Psoas muscle (tissue), 8 donors: ENCODE measurements around the gene SPACA5. TPM values are rescaled to one million over a fixed set of nuclear protein-coding genes. Genes with fewer than 3 reads are reported as not detected.
"Not testable (repeated sequence)": the region's sequence is repeated elsewhere in the genome, so short reads cannot be mapped to it uniquely, and the experiment has no call there.

Experiments
- ATAC-seq, 4 donors: fragments of 200-7000 bp; cut with Tn5 transposase; one replicate each; pipeline ENCODE4 v1.9.1; 2020; ENCODE audit warnings: moderate library complexity in 3 of 4, mild to moderate bottlenecking in 2 of 4
- DNase-seq, 2 donors: peaks; one replicate each; pipeline ENCODE4 v3.0.0-alpha.2; 2020
- H3K27ac ChIP-seq: fragments of 200-600 bp; one replicate; pipeline ENCODE4 v1.8.0; 2022
- H3K27me3 ChIP-seq, 3 donors: fragments of 200-600 bp in 1 of 3; one replicate each; pipeline versions ENCODE4 v1.6.1 to v1.8.0; 2013 to 2022; ENCODE audit warnings: low read length in 2 of 3, mild to moderate bottlenecking in 2 of 3, moderate library complexity in 1 of 3; ENCODE audit not compliant: insufficient read depth in 3 of 3
- H3K36me3 ChIP-seq, 2 donors: fragments of 200-600 bp in 1 of 2; one replicate each; pipeline versions ENCODE4 v1.6.1 to v1.8.0; 2013 to 2022; ENCODE audit warnings: low read depth in 1 of 2, mild to moderate bottlenecking in 1 of 2, moderate library complexity in 1 of 2; ENCODE audit not compliant: insufficient read depth in 1 of 2
- H3K4me1 ChIP-seq: fragments of 200-600 bp; one replicate; pipeline ENCODE4 v1.8.0; 2022
- H3K4me3 ChIP-seq: fragments of 200-600 bp; one replicate; pipeline ENCODE4 v1.8.0; 2022; ENCODE audit warnings: mild to moderate bottlenecking
- H3K9me3 ChIP-seq: fragments of 200-600 bp; one replicate; pipeline ENCODE4 v1.8.0; 2022
- WGBS, 3 donors: extraction: QIAGEN DNeasy Blood & Tissue Kit; methylation state at CpG; one replicate each; pipeline versions ENCODE4 v1.1.6 to v1.1.7; 2013; 5-methylcytosine and 5-hydroxymethylcytosine counted together
- intact Hi-C, 2 donors: fragments of 100-400 bp; cut with DNase I; formaldehyde crosslinking; loops; one replicate each; pipeline versions ENCODE4 v1.11.0 to v1.14.2; 2022
- long read RNA-seq, 2 donors: library from polyadenylated mRNA; unstranded; transcript quantifications; one replicate each; pipeline ENCODE4 v2.0.0, GENCODE V29; 2021
- polyA plus RNA-seq, 3 donors: library from polyadenylated mRNA; stranded (reverse); fragments of 200-250 nt; gene quantifications; one replicate each; pipeline ENCODE4 v1.2.3, GENCODE V29; 2013
- total RNA-seq, 4 donors: library from RNA; stranded (reverse); fragmentation: NEBNext Ultra II Directional in 2 of 4; extraction: Animal tissue kit (Norgen Biotek cat#: 25700) in 2 of 4; gene quantifications; one replicate each; pipeline versions ENCODE4 v1.2.1 to v1.2.4, GENCODE V29; 2021 to 2023
- TF ChIP-seq, protein P1 (sequence below): fragments of 200-600 bp; IDR thresholded peaks from one replicate; pipeline ENCODE4 v1.8.0; 2022; ENCODE audit warnings: antibody characterized with exemption
- donor health status: healthy with polysubstance abuse.
- donor health status: DM: no; HTN: no; CAD: no; lungs with moderate emphysema.
- donor health status: Bipolar disorder and iron deficiency.
- donor health status: healthy.
- donor health status: DM: yes; HTN: yes; CAD: no.
- donor health status: DM: no; HTN: no; CAD: no.
- donor health status: DM: no; HTN: no; CAD: no.
- donor health status: DM: yes; HTN: yes; CAD: no.

Gene SPACA5
- not detected for total RNA-seq
- polyA plus RNA-seq: under 1 TPM in 1 of 3 donors, not detected in 2; 0.09 TPM
- long read RNA-seq, donor 1: 0 reads
- long read RNA-seq, donor 2: 0 reads

DNA sequence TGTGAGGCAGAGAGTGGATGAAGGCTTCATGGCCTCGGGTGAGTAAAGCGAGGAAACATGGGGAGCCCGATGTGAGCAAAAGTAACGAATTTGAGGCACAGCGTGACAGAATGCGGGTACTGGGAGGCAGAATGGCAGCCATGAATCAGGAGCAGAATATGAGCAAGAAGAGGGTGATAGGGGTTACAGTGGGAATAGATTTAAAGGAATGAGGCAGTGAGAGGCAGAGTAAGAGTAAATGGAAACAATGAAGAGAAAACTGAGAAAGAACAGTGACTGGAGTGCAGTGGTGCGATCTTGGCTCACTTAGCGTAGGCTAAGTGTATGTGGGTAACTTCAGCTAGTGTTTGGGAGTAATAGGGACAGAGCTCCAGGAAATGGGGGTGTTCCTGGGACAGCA is at the start of gene SPACA5:
SPACA5 (plus strand) TSS at position 301 of the 400 bp plus-strand sequence. CDS start 815 bp downstream, outside the sequence.
- DNase-seq, H3K4me1 ChIP-seq, H3K27me3 ChIP-seq, intact Hi-C loops, H3K4me3 ChIP-seq, H3K27ac ChIP-seq, H3K9me3 ChIP-seq, H3K36me3 ChIP-seq, ATAC-seq: not testable (repeated sequence)
- no CpG with 5 or more reads among the region's 8 CpGs for WGBS, 3 donors

DNA sequence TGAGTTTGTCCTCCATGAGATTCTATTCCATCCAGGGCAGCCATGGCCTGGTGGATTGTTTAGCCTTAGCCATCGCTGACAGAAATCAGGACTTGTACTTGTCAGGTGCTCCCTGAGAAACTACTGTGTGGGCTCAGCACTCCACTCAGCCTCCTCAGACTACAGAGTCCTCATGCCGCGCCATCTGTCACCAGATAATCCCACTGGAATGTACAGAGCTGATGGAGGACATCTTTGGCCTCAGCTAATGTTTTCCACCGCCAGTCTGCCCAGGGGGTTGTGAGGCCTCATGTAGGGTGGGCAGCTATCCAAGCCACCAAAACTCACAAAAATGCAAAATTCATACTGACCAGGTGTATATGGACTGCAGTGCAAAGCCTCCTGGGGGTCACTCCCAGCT is 48.6 kb upstream of the SPACA5 start:
- H3K27ac ChIP-seq, ATAC-seq, DNase-seq, H3K4me1 ChIP-seq, H3K9me3 ChIP-seq, H3K36me3 ChIP-seq, H3K4me3 ChIP-seq, H3K27me3 ChIP-seq, intact Hi-C loops: not testable (repeated sequence)
- 47 to 55% (median 47%) methylated on average over 3 of the region's 4 CpGs for WGBS, 3 donors

DNA sequence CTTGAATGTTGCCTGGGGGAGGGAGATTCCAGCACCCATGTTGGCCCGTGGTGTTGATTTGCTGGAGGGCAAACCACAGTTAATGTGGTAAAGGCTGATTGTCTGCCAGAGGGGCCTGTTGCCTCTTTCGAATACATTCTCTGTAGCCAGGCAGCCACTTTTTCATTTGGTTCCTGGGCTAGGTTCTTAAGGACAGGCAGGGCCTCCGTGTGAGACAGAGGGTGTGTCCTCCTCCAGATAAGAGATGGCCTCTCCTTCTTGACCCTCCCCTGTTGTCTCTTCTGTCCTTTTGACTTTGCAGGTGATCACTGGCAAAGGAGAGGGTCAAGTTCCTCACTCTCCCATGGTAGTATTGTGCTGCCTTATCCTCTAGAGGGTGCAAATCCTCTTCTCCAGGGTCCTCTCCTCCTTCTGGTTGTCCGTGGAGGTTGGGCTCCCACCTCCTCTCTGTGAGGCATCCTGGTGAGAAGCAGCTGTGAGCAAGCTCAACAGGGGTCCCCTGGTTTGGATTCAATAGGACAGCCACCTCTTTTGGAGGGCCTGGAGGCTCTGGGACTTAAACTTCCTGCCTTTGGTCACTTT is 47.9 kb upstream of the SPACA5 start:
- WGBS, 3 donors: 25 to 30% (median 30%) methylated on average over 4 of the region's 4 CpGs
- intact Hi-C loops: no loop called here
- no peak for ATAC-seq

GRCh38 chrX:47960406-47960805 is 46.4 kb upstream of the SPACA5 start:
- no peak for ATAC-seq
- no peak overlapping the region for H3K27ac ChIP-seq
- no peaks in the 10 kb centered on the region for H3K9me3 ChIP-seq
- DNase-seq: no peak
- TF ChIP-seq, protein P1, sequence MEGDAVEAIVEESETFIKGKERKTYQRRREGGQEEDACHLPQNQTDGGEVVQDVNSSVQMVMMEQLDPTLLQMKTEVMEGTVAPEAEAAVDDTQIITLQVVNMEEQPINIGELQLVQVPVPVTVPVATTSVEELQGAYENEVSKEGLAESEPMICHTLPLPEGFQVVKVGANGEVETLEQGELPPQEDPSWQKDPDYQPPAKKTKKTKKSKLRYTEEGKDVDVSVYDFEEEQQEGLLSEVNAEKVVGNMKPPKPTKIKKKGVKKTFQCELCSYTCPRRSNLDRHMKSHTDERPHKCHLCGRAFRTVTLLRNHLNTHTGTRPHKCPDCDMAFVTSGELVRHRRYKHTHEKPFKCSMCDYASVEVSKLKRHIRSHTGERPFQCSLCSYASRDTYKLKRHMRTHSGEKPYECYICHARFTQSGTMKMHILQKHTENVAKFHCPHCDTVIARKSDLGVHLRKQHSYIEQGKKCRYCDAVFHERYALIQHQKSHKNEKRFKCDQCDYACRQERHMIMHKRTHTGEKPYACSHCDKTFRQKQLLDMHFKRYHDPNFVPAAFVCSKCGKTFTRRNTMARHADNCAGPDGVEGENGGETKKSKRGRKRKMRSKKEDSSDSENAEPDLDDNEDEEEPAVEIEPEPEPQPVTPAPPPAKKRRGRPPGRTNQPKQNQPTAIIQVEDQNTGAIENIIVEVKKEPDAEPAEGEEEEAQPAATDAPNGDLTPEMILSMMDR: no peak
- H3K36me3 ChIP-seq: no peaks in the 10 kb centered on the region
- H3K27me3 ChIP-seq: no peaks in the 10 kb centered on the region
- WGBS, 3 donors: 56 to 89% (median 88%) methylated on average over 2 of the region's 2 CpGs
- H3K4me3 ChIP-seq: no peak overlapping the region
- intact Hi-C loops: no loop called here
- H3K4me1 ChIP-seq: no peaks in the 10 kb centered on the region

More for the DNA sequence above, 47.9 kb upstream of the SPACA5 start:
- no peak overlapping the region for H3K4me3 ChIP-seq
- H3K27ac ChIP-seq: no peak overlapping the region
- H3K9me3 ChIP-seq: no peaks in the 10 kb centered on the region
- H3K27me3 ChIP-seq: no peaks in the 10 kb centered on the region
- TF ChIP-seq, protein P1: no peak
- no peak for DNase-seq
- H3K36me3 ChIP-seq: no peaks in the 10 kb centered on the region
- no peaks in the 10 kb centered on the region for H3K4me1 ChIP-seq

DNA sequence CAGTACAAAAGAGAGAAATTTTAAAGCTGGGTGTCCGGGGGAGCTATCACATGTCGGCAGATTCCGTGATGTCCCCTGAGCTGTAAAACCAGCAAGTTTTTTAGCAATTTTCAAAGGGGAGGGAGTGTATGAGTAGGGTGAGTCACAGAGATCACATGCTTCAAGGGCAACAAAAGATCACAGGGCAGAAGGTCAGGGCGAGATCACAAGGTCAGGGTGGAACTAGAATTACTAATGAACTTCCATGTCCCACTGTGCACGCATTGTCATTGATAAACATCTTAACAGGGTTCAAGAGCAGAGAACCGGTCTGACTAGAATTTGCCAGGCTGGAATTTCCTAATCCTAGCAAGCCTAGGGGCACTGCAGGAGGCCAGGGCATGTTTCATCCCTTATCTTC is 45.0 kb upstream of the SPACA5 start:
- ATAC-seq, intact Hi-C loops, H3K9me3 ChIP-seq, H3K27me3 ChIP-seq, H3K36me3 ChIP-seq, DNase-seq, H3K4me3 ChIP-seq, H3K27ac ChIP-seq, H3K4me1 ChIP-seq: not testable (repeated sequence)
- 68 to 94% (median 72%) methylated on average over 5 to 6 of the region's 6 CpGs for WGBS, 3 donors

- H3K4me1 ChIP-seq, H3K27me3 ChIP-seq, H3K36me3 ChIP-seq, intact Hi-C loops, ATAC-seq, H3K4me3 ChIP-seq, H3K9me3 ChIP-seq, DNase-seq, H3K27ac ChIP-seq: not testable (repeated sequence)
- WGBS, 3 donors: 89 to 92% (median 89%) methylated on average over 11 to 14 of the region's 14 CpGs
These were observed 41.3 kb upstream of the SPACA5 start for GRCh38 chrX:47965526-47965925.

DNA sequence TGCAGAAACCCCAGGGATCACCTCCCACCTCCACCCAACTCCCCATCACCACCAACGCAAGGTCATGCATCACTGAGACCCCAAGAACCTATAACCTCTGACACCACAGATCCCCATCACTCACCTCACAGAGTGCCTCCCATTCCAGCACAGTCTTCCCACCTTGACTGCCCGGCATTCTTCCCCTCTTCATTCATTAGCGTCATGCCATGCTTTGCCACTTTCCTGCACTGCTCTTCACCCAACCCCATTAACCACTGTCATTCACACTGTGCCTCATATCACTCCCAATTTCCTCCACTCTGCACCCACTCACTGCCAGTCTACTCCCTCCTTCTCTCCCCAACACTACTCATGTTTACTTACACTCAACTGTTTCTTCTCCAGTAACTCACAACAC is 33.6 kb upstream of the SPACA5 start:
- no peak for ATAC-seq
- Histone ChIP-seq H3K9me3 (peaks cover 73% of the 10 kb centered on the region), H3K4me1 (no peaks in the 10 kb centered on the region), H3K36me3 (peaks cover 11 to 15% of the 10 kb centered on the region in 2 donors), H3K4me3 (no peak overlapping the region), H3K27me3 (no peaks in the 10 kb centered on the region), H3K27ac (no peak overlapping the region)
- DNase-seq: no peak
- intact Hi-C loops: no loop called here
- TF ChIP-seq, protein P1: no peak
- 88 to 100% (median 94%) methylated on average over 3 of the region's 3 CpGs for WGBS, 3 donors
